ENCODE data around the gene GIGYF1. TPM values are rescaled to one million over a fixed set of nuclear protein-coding genes. Genes with fewer than 3 reads are reported as not detected.
A peak's percentile ranks its signal among the peaks of the same experiment; 100 is the strongest.
"Not testable (repeated sequence)": the region's sequence is repeated elsewhere in the genome, so short reads cannot be mapped to it uniquely, and the experiment has no call there.

Gene GIGYF1
- total RNA-seq, 1 donor: 20.7 TPM

DNA sequence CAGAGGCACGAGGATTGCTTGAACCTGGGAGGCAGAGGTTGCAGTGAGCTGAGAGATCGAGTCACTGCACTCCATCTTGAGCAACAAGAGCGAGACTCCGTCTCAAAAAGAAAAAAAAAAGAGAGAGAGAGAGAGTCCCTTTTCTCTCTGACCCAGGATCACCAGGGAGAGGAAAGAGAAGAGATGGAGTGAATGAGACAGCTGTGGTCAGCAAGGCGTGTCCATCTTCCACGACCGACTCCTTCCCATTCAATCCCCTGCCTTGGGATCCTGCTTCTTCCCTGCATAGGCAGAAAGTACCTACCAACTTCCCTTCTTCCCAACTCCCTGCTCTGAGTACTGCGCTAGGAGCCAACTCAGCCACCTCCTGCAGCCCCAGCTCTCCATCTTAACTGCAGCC, 34.1 kb upstream of the GIGYF1 start:
- H3K4me3 ChIP-seq (ENCODE audit: low read depth, low read length): no peak overlapping the region
- no peak for TF ChIP-seq CTCF (IDR thresholded peaks at IDR 0.05; ENCODE audit: insufficient read depth, low read length)
- DNase-seq (ENCODE audit: low read depth): no peak

DNA sequence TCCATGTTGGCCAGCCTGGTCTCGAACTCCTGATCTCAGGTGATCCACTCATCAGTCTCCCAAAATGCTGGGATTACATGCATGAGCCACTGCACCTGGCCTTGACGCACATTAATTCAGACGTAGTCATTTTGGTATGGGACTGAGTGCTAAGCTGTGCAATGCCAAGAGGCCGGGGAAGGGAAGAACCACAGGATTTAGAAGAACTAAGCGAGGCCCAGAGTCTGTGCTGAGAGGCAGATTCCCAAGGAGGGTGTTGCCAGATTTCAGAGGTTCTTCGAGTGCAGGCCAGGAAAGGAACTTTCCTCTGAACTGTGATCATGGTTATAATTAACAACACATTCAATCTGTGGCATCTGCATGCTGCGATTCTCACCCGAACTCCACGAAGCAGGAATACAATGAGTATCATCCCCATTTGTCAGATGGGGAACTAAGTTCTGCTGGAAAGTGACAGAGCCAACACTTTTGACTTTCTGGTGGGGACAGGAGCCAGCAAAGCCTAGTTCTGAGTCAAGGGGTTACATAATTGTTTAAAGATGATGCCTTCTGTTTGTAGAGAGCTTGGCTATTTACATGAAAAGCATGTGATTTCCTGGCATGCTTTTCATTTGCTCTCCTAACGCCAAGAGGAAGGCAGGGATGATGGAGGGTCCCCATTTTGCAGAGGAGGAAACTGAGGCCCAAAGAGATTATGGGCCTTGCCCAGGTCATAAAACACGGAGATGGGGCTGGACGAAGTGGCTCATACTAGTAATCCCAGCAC, 33.1 kb upstream of the GIGYF1 start:
- no peak for TF ChIP-seq CTCF (IDR thresholded peaks at IDR 0.05; ENCODE audit: insufficient read depth, low read length)
- no peak overlapping the region for H3K4me3 ChIP-seq (ENCODE audit: low read depth, low read length)
- DNase-seq (ENCODE audit: low read depth): peak; percentile 96

DNA sequence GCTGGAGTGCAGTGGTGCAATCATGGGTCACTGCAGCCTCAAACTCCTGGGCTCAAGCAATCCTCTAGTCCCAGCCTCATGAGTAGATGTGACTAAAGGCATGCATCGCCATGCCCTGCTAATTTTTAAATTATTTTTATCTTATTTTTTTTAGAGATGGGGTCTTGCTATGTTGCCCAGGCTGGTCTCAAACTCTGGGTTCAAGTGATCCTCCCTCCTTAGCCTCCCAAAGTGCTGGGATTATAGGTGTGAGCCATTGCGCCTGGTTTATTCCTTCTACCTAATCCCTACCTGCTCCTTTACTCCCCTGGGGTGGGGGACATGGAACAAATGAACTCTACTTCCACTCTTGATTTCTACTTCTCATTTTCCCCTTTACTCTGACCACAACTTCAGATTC, 30.3 kb upstream of the GIGYF1 start:
- DNase-seq (ENCODE audit: low read depth); H3K4me3 ChIP-seq (ENCODE audit: low read depth, low read length): not testable (repeated sequence)

- DNase-seq (ENCODE audit: low read depth): no peak
- no peak overlapping the region for H3K4me3 ChIP-seq (ENCODE audit: low read depth, low read length)
- no peak for TF ChIP-seq CTCF (IDR thresholded peaks at IDR 0.05; ENCODE audit: insufficient read depth, low read length)
Measured at GRCh38 chr7:100723732-100724275, 29.8 kb upstream of the GIGYF1 start.

- no peak for TF ChIP-seq CTCF (IDR thresholded peaks at IDR 0.05; ENCODE audit: insufficient read depth, low read length)
- DNase-seq (ENCODE audit: low read depth): no peak
- no peak overlapping the region for H3K4me3 ChIP-seq (ENCODE audit: low read depth, low read length)
Measured at GRCh38 chr7:100722480-100723212, 28.6 kb upstream of the GIGYF1 start.

- no peak overlapping the region for H3K4me3 ChIP-seq (ENCODE audit: low read depth, low read length)
- DNase-seq (ENCODE audit: low read depth): no peak
- TF ChIP-seq CTCF (IDR thresholded peaks at IDR 0.05; ENCODE audit: insufficient read depth, low read length): no peak
Measured at GRCh38 chr7:100721505-100721812, 27.4 kb upstream of the GIGYF1 start.

- no peak overlapping the region for H3K4me3 ChIP-seq (ENCODE audit: low read depth, low read length)
- no peak for TF ChIP-seq CTCF (IDR thresholded peaks at IDR 0.05; ENCODE audit: insufficient read depth, low read length)
- no peak for DNase-seq (ENCODE audit: low read depth)
Measured at GRCh38 chr7:100720671-100721504, 26.8 kb upstream of the GIGYF1 start.
